Stimulated activated CD4-positive, alpha-beta T cell treated with anti-CD3 and anti-CD28 coated beads, Interleukin-12 subunit alpha, Interleukin-12 subunit beta, amount 100 ng/mL, for 24 hours (primary cell): ENCODE results near the gene ARHGEF12.

Experiments used
- DNase-seq, 2 experiments: peaks; one replicate each; pipeline ENCODE4 v3.0.0-alpha.2; 2020; ENCODE audit warnings: low read depth in 2 of 2

The ARHGEF12 gene

DNA sequence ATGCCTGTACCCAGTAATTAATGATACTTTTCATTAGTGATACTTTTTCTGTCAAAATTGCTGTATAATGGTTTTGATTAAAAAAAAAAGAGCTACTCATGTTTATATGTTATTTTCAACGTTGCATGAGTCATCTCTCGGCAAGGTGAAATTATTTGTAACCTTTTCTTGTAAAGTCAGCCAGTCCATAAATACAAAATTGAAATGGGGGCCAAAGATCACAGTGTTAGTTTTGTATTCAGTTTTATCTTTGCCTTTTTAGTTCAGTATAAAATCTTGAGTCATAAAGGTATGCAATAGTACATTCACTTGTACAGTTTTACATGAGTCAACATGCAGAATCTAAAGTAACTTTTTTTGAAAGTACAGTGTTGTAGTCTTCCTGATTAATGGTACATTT lies 4.3 kb downstream of the ARHGEF12 start:
- no peak for DNase-seq

DNA sequence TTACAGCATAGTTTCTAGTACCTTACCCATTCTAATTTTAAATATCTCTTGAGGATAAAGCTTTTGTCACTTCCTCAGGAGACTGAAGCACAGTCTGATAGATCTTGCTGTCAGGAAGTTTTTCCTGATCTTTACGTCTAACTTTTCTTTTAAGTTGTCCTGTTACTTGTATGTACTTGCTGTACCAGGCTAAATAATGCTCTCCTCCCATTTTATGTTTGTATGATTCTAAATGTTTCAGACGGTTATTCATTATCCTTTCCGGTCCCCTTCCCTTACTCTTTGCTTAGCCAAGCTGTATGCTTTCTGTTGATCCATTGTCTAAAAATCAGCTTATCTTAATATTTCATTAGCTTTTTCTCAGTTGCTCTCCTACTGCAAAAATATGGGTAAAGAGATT lies 6.0 kb downstream of the ARHGEF12 start:
- DNase-seq = no peak

DNA sequence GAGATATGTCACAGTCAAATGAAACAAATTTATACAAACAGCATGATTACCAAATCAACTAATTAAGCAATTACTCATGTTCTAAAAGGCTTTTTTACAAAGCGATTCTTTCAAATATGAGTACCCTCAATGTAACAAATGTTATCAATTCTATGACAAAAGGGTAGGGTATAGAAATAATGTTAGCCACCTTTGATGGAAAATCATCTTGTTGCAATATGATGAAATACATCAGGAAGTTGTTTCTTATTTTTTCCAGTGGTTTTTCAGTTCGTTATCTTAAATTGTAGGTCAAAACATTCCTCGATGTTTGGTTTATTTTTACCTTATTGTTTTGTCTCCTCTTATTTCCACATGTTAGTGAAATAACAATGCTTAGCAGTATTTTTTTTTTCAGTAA lies 6.5 kb downstream of the ARHGEF12 start:
- no peak for DNase-seq

GRCh38 chr11:120343429-120343828 lies 7.2 kb downstream of the ARHGEF12 start:
- DNase-seq = no peak

DNA sequence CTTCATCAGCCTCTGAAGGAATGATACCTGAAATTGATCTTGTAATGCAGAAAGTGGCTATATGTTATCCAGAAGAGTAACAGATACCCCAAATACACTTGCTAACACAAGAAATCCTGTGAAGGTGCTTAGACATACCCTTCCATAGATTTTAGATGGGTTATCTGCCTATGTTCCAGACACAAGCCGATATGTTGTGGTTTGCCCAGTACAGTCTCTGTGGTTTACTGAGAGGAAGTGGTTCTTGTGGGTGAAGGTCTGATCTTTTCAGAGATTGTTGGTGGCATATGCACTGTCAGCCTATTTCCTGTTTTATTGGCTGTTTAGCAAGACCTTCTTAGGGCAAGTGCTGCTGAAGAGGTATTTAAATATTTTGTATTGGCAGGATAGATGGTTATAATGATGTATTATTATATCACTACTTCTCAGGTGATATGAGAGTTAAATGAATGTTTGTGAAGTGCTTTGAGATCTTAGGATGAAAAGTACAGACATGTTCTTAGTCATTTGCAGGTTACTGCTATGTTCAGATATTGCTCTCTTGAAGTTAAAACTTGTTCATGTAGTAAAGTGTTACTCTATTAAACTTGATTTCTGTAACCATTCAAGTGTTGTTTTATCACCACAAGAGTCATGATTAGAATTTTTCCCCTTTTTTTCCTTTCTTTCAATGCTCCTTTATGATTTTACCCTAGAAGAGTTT lies 8.2 kb downstream of the ARHGEF12 start:
- DNase-seq = peak in 1 of 2 experiments; percentile 11

DNA sequence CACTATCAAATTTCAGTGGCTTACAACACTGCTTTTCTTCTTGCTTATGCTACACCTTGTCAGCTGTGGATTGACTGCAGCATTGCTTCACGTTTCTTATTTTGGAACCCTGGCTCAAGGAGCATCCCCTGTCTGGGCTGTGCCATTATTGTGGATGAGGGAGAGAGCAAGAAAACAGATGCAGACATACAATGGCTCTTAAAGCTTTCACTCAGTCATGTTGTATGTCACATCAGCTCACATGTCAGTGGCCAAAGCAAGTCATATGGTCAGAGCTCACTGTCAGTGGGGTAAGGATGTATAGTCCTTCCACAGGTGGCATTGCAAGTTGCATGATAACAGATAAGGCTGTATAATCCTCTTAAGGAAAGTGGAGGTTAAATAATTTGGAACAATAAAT lies 10.0 kb downstream of the ARHGEF12 start:
- DNase-seq = no peak

GRCh38 chr11:120350637-120351036 lies 14.4 kb downstream of the ARHGEF12 start:
- no peak for DNase-seq

DNA sequence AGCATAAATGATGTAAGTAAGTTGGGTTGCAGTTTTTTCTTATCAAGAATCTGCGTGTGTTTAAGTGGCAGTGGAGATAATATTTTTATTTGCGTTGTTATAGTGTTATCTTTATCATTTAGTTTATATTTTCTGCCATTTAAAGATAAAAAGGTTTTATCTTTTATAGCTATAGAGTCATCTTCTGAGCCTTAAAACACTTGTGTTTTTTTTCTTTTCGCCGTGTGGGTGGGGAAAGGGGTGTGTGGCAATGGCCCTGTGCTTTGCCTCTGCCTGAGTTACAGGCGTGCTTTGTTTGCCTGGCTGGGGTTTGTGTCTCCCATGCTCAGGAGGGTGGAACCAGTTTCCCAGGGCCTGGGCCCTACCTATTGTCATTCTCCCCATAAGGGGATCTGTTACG lies 16.2 kb downstream of the ARHGEF12 start:
- no peak for DNase-seq

- no peak for DNase-seq
Observed at GRCh38 chr11:120354068-120354467, 17.9 kb downstream of the ARHGEF12 start.

DNA sequence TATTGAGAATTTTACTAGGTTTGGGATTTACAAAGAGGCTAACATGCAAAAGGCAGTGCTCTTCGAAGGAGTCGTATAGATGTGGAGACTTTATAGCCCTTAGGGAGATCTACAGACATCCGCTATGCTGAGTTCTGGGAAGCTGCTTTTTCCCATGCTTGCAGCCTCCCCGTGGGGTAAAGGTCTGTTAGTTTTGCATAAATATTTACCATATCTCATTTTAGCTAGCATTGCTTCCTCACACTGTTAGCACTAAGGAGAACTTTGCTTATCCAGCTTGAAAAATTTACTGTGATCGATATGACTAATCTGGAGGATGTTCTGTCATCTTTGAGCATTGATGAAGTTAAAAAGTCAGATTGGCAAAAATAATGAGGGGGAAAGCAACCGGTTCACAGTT lies 18.6 kb downstream of the ARHGEF12 start:
- DNase-seq = no peak

DNA sequence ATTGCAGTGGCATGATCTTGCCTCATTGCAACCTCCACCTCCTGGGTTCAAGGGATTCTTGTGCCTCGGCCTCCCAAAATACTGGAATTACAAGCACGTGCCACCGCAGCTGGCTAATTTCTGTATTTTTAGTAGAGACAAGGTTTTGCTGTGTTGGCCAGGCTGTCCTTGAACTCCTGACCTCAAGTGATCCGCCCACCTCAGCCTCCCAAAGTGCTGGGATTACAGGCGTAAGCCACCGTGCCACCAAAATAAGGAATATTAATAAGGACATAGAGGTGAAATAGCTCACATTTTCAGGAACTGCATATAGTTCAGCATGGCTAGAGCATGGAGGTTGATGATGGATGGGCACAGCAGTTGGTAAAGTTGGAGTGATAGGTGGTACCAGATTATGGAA lies 21.4 kb downstream of the ARHGEF12 start:
- no peak for DNase-seq

DNA sequence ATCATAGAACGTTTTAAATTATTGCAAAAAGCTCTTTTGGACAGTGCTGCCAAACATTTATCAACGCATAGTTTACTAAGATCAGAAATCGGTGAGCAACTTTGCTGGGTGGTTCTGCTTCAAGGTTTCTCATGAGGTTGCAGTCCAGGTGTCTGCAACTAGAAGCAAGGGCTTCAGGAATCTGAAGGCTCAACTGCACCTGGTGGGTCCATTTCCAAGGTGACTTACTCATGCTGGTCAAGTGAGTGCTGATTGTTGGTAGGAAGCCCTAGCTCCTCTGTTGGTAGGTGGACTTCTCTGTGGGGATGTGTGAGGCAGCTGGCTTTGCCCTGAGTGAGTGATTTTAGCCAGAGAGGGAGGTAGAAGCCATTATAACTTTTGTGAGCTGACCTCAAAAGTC lies 22.5 kb downstream of the ARHGEF12 start:
- DNase-seq = no peak

GRCh38 chr11:120363436-120363835 lies 27.2 kb downstream of the ARHGEF12 start:
- DNase-seq = no peak

DNA sequence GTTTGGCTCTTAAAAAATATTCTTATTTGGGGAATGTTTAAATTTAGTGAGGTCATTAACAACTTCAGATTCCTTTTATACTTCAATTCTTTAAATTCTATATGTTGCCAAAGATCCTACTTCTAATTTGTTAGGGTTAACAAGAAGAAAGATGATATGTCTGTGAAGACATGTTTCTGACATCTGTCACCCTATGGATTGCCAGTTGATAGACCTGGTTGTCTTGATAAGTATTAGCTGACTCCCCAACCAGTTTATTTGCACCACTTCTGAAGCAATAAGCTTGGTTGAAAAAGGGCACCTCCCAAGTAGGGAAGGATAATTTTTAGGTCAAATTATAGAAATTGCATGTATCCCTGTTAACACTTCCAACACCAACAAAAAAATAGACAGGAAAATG lies 29.3 kb downstream of the ARHGEF12 start:
- DNase-seq = no peak

DNA sequence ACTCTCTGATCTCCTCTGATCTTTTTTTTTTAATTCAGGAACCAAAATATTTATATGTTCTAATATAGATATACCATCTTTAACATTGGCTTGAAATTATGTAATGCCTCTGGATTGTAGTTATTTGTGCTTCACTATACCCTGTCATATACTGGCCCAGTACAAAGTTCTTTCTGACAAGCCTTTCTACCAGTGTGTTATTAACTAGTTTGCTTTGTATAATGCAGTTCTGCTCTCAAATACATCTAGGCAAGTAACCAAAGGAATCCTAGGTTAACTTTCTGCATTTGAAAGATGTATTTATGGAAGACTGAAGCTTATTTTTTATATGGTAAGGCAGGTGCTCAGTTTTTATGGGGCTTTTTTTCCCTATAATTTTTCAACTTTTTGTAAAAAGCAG lies 36.1 kb downstream of the ARHGEF12 start:
- DNase-seq = no peak

GRCh38 chr11:120375076-120375475 lies 38.9 kb downstream of the ARHGEF12 start:
- no peak for DNase-seq

DNA sequence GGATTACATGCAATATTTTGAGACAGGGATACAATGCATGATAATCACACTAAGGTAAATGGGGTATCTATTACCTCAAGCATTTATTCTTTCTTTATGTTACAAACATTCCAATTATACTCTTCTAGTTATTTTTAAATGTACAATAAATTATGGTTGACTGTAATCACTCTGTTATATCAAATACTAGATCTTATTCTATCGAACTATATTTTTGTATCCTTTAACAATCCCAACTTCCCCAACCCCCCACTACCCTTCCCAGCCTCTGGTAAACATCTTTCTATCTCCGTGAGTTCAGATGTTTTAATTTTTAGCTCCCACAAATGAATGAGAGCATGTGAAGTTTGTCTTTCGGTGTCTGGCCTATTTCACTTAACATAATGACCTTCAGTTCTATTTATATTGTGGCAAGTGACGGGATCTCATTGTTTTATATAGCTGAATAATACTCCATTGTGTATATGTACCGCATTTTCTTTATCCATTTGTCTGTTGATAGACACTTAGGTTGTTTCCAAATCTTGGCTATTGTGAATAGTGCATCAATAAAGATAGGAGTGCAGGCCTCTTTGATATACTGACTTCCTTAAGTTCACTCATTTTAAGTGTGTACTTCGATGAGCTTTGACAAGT lies 40.5 kb downstream of the ARHGEF12 start:
- no peak for DNase-seq

- DNase-seq = no peak
Observed at GRCh38 chr11:120378474-120378873, 42.3 kb downstream of the ARHGEF12 start.

GRCh38 chr11:120381401-120381800 lies 45.2 kb downstream of the ARHGEF12 start:
- DNase-seq = no peak

GRCh38 chr11:120383518-120384155 lies 47.4 kb downstream of the ARHGEF12 start:
- DNase-seq = no peak

- DNase-seq = no peak
Observed at GRCh38 chr11:120384476-120384875, 48.3 kb downstream of the ARHGEF12 start.

DNA sequence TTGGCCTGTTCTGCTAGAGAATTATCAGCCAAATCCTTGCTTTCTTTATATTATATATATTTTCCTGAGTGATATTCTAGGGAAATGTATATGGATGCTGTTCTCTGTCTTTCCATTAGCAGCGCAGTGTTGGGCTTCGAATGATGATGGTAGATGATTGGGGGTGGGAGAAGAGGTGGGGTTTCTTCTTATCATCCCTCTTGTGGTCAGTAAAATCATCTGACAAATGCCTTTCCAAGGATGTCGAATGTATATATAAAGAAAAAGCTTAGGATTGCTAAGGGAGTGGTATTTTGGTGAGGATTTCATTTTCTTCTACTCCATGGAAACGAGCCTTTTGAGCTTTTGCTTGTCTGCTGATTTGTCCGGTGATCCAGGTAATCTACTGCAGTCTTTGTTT lies 48.9 kb downstream of the ARHGEF12 start:
- no peak for DNase-seq

- DNase-seq = no peak
Observed at GRCh38 chr11:120385655-120386054, 49.4 kb downstream of the ARHGEF12 start.
